OCI-LY7 (cell line): ENCODE measurements around the gene NIT1. TPM values are rescaled to one million over a fixed set of nuclear protein-coding genes. Genes with fewer than 3 reads are reported as not detected.

ENCODE experiments used
- BruUV-seq: library from RNA; stranded (reverse); fragments of 400-500 nt; replicated peaks from 2 replicates; lab custom pipeline; 2021; lab: Mats Ljungman, UMichigan
- CTCF ChIA-PET: fragments of 300-600 bp; sonication (Branson Sonifier 250); formaldehyde crosslinking; loops from one replicate; lab custom pipeline; 2022; ENCODE audit warnings: antibody characterized with exemption; ENCODE audit not compliant: unreplicated experiment; lab: Charles Lee
- POLR2A ChIA-PET: fragments of 300-600 bp; sonication (Branson Sonifier 250); formaldehyde crosslinking; loops from one replicate; lab custom pipeline; 2022; ENCODE audit warnings: antibody characterized with exemption; lab: Charles Lee
- DNase-seq: peaks from one replicate; pipeline ENCODE4 v3.0.0-alpha.2; 2015; ENCODE audit warnings: low spot score
- H2AFZ ChIP-seq: fragments of 200-600 bp; sonication (generic), shearing (Covaris generic); 2 replicates; pipeline ENCODE4 v1.6.1; 2014; ENCODE audit warnings: mild to moderate bottlenecking, antibody characterized with exemption, low read length, moderate library complexity
- H3K27ac ChIP-seq: fragments of 200-600 bp; sonication (generic); 2 replicates; pipeline ENCODE4 v1.5.1; 2014; ENCODE audit warnings: mixed run types, low read depth, mild to moderate bottlenecking, moderate library complexity, low read length, inconsistent platforms; ENCODE audit not compliant: poor library complexity, severe bottlenecking
- H3K36me3 ChIP-seq: fragments of 200-600 bp; sonication (generic); 2 replicates; pipeline ENCODE4 v1.6.1; 2014; ENCODE audit warnings: mild to moderate bottlenecking, antibody characterized with exemption, low read length, moderate library complexity, mixed read lengths; ENCODE audit not compliant: insufficient read depth
- H3K4me1 ChIP-seq: fragments of 200-600 bp; sonication (generic); 2 replicates; pipeline ENCODE4 v1.5.1; 2014; ENCODE audit warnings: mild to moderate bottlenecking, low read length; ENCODE audit not compliant: insufficient read depth, poor library complexity, severe bottlenecking
- H3K4me2 ChIP-seq: fragments of 200-600 bp; sonication (generic); 2 replicates; pipeline ENCODE4 v1.6.1; 2014; ENCODE audit warnings: mild to moderate bottlenecking, low read length
- H3K4me3 ChIP-seq: fragments of 200-600 bp; sonication (generic); 2 replicates; pipeline ENCODE4 v1.5.1; 2014; ENCODE audit warnings: mild to moderate bottlenecking, low read depth, low read length; ENCODE audit not compliant: poor library complexity, severe bottlenecking
- H3K79me2 ChIP-seq: fragments of 200-600 bp; sonication (generic); 2 replicates; pipeline ENCODE4 v1.6.1; 2016; ENCODE audit warnings: low read depth, mild to moderate bottlenecking, low read length, moderate library complexity, mixed read lengths; ENCODE audit not compliant: insufficient read depth
- H3K9me2 ChIP-seq: fragments of 200-600 bp; sonication (generic); 2 replicates; pipeline ENCODE4 v1.6.1; 2016; ENCODE audit warnings: mild to moderate bottlenecking, low read length, mixed read lengths; ENCODE audit not compliant: insufficient read depth
- H3K9me3 ChIP-seq: fragments of 200-600 bp; sonication (generic); 2 replicates; pipeline ENCODE4 v1.6.1; 2014; ENCODE audit warnings: mild to moderate bottlenecking, mixed run types, low read length, mixed read lengths
- H4K20me1 ChIP-seq: fragments of 200-600 bp; sonication (generic); 2 replicates; pipeline ENCODE4 v1.6.1; 2014; ENCODE audit warnings: mild to moderate bottlenecking, antibody characterized with exemption, low read length, moderate library complexity, mixed read lengths; ENCODE audit not compliant: insufficient read depth
- CTCF ChIP-seq: fragments of 200-600 bp; sonication (generic); conservative IDR thresholded peaks from 2 replicates; pipeline ENCODE4 v1.5.1; 2014; ENCODE audit warnings: mild to moderate bottlenecking, antibody characterized with exemption, low read length, moderate library complexity, mixed read lengths
- EZH2phosphoT487 ChIP-seq: fragments of 200-600 bp; sonication (generic); IDR thresholded peaks from 2 replicates; pipeline ENCODE4 v1.6.1; 2018; ENCODE audit warnings: low read depth, borderline replicate concordance, mild to moderate bottlenecking, mixed run types, antibody characterized with exemption, low read length, moderate library complexity, mixed read lengths
- intact Hi-C: fragments of 100-400 bp; cut with micrococcal nuclease; formaldehyde crosslinking; loops from one replicate; pipeline ENCODE4 v1.10.0; 2022; ENCODE audit not compliant: unreplicated experiment
- total RNA-seq, 2 experiments: library from RNA; depleted of rRNA in 1 of 2; stranded (reverse); fragments of >200 nt in 1 of 2; shearing (Covaris generic) in 1 of 2; gene quantifications; 2 replicates each; pipeline ENCODE4 v1.2.3, GENCODE V29; 2014 to 2022

NIT1 gene
- total RNA-seq, 2 experiments from 2014 or later = 42.7 to 46.5 TPM

GRCh38 chr1:161159087-161159912, 41.4 kb downstream of the NIT1 start, which contains the start of gene USP21:
TSS of gene USP21 (plus strand) at chr1:161159500. CDS start at chr1:161160641, 1,141 bp downstream.
- H4K20me1 ChIP-seq = no peaks in the 10 kb centered on the region
- no peaks in the 10 kb centered on the region for H3K9me2 ChIP-seq
- DNase-seq = peak; percentile 95
- ChIA-PET POLR2A (interaction anchor here (0.5 to 1.6 kb wide), 4 partner anchors 10 to 229 kb away, joined by 3 to 4 read pairs (median 3); no protein-coding TSS in a partner anchor), CTCF (no interaction called here)
- H3K4me2 ChIP-seq = peak within 1 kb of the TSS; percentile 85
- peak; percentile 38; the same call in 1 of the 2 replicates for TF ChIP-seq CTCF
- TF ChIP-seq EZH2phosphoT487 = no peak
- peaks cover 13% of the 10 kb centered on the region; the same call in 1 of the 2 replicates for H3K79me2 ChIP-seq
- intact Hi-C loops = loop anchor here (5.0 kb wide), 1 partner anchor 162 kb away; no protein-coding TSS in a partner anchor
- no peaks in the 10 kb centered on the region for H3K9me3 ChIP-seq
- peaks cover 25% of the 10 kb centered on the region for H3K4me1 ChIP-seq
- H3K27ac ChIP-seq = peak within 1 kb of the TSS; percentile 38
- H2AFZ ChIP-seq = peak within 1 kb of the TSS; percentile 82
- H3K4me3 ChIP-seq = peak within 1 kb of the TSS; percentile 82
- no TSS peak for BruUV-seq
- peaks cover 31% of the 10 kb centered on the region; the same call in 1 of the 2 replicates for H3K36me3 ChIP-seq

GRCh38 chr1:161159913-161160243, 42.0 kb downstream of the NIT1 start:
- DNase-seq = no peak

More at GRCh38 chr1:161159913-161160243, 42.0 kb downstream of the NIT1 start:
- Histone ChIP-seq H3K9me2 (no peaks in the 10 kb centered on the region), H3K79me2 (peaks cover 10% of the 10 kb centered on the region; the same call in 1 of the 2 replicates), H3K36me3 (peaks cover 37% of the 10 kb centered on the region; the same call in 1 of the 2 replicates), H4K20me1 (no peaks in the 10 kb centered on the region), H2AFZ (peak overlapping the region; percentile 82), H3K9me3 (no peaks in the 10 kb centered on the region), H3K4me1 (peaks cover 22% of the 10 kb centered on the region), H3K4me3 (peak overlapping the region; percentile 82), H3K27ac (peak overlapping the region; percentile 38), H3K4me2 (peak overlapping the region; percentile 85)
- CTCF ChIA-PET = no interaction called here
- no TSS peak for BruUV-seq
- no peak for TF ChIP-seq CTCF
- TF ChIP-seq EZH2phosphoT487 = no peak
- intact Hi-C loops = loop anchor here (5.0 kb wide), 1 partner anchor 163 kb away; no protein-coding TSS in a partner anchor
- POLR2A ChIA-PET = no interaction called here
